Effector memory CD4-positive, alpha-beta T cell (primary cell): ENCODE data around the gene HCN3.
"Not testable (repeated sequence)": the region's sequence is repeated elsewhere in the genome, so short reads cannot be mapped to it uniquely, and the experiment has no call there.

Experiments used
- DNase-seq, 3 donors: peaks; one replicate each; pipeline ENCODE4 v3.0.0-alpha.2; 2020
- H3K27ac ChIP-seq: 2 replicates; pipeline ENCODE4 v1.7.0; 2013; ENCODE audit warnings: mild to moderate bottlenecking, low read length, moderate library complexity; ENCODE audit not compliant: insufficient read depth, poor library complexity, severe bottlenecking
- H3K27me3 ChIP-seq: replicated peaks from 2 replicates; pipeline ENCODE4 v1.7.0; 2013; ENCODE audit warnings: mild to moderate bottlenecking, low read length; ENCODE audit not compliant: insufficient read depth, control insufficient read depth, poor library complexity, severe bottlenecking
- H3K36me3 ChIP-seq: 2 replicates; pipeline ENCODE4 v1.7.0; 2013; ENCODE audit warnings: mild to moderate bottlenecking, low read length, moderate library complexity; ENCODE audit not compliant: control insufficient read depth, insufficient read depth
- H3K4me1 ChIP-seq: 2 replicates; pipeline ENCODE4 v1.7.0; 2013; ENCODE audit warnings: low read length, mild to moderate bottlenecking; ENCODE audit not compliant: control insufficient read depth, insufficient read depth, poor library complexity, severe bottlenecking
- H3K4me3 ChIP-seq: 2 replicates; pipeline ENCODE4 v1.7.0; 2013; ENCODE audit warnings: low read length, low read depth, mild to moderate bottlenecking; ENCODE audit not compliant: insufficient read depth, poor library complexity, severe bottlenecking
- H3K9me3 ChIP-seq: 2 replicates; pipeline ENCODE4 v1.7.0; 2013; ENCODE audit warnings: mild to moderate bottlenecking, low read length, moderate library complexity; ENCODE audit not compliant: control insufficient read depth

Gene HCN3

DNA sequence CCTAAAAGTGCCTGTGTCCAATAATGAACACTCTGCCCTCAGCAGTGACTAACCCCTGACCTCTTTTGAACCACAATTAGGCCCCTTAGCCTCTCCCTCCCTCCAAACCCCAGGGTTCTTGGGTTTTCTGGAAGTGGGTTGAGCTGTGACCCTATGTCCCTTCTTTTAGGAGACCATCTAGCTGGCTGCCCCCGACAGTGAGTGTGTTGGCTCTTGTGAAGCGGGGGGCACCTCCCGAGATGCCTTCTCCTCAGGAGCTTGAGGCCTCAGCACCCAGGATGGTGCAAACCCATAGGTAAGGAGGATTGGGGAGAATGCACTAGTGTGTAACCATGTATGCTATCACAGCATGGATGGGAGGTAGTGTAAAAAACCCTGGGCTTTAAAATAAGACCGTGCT lies 50.7 kb downstream of the HCN3 start:
- peaks cover 5% of the 10 kb centered on the region for H3K4me1 ChIP-seq
- no peak overlapping the region for H3K4me3 ChIP-seq
- H3K27me3 ChIP-seq, result no peaks in the 10 kb centered on the region
- DNase-seq, result no peak
- H3K27ac ChIP-seq, result no peak overlapping the region
- H3K9me3 ChIP-seq, result no peaks in the 10 kb centered on the region
- H3K36me3 ChIP-seq, result peaks cover 14% of the 10 kb centered on the region

DNA sequence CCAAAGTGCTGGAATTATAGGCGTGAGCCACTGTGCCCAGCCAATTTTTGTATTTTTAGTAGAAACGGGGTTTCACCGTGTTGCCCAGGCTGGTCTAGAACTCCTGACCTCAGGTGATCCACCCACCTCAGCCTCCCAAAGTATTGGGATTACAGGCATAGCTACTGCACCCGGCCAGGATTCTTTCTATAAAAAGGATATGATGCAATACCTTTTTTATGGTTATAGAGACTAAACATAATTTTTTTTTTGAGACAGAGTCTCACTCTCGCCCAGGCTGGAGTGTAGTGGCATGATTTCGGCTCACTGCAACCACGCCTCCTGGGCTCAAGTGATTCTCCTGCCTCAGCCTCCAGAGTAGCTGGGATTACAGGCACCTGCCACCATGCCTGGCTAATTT lies 51.6 kb downstream of the HCN3 start:
- DNase-seq, H3K4me1 ChIP-seq, H3K9me3 ChIP-seq, H3K4me3 ChIP-seq, H3K27ac ChIP-seq, H3K27me3 ChIP-seq: not testable (repeated sequence)
- H3K36me3 ChIP-seq, result peaks cover 14% of the 10 kb centered on the region

DNA sequence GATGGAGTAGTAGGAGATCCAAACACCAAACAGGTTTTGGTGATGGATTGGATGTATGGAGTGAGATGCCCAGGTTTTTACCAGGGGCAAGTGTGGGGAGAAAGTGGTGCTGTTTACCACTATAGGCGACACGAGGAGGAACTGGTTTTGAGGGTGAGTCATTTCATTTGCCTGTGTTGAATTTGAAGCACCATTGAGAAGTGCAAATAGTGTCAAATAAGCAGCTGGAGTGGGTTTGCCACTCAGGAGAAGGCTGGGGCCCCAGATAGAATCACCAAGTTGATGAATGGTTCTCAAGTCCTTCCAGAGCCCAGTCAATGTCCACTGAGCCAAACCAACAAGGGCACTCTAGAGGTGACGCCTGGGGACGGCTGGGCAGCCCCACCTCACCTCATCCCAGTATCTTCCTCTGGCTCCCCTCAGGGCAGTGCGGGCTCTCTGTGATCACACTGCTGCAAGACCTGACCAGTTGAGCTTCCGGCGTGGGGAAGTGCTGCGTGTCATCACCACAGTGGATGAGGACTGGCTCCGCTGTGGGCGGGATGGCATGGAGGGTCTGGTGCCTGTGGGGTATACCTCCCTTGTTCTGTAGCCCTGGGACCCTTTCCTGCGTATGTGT lies 52.8 kb downstream of the HCN3 start:
- Histone ChIP-seq H3K27ac (no peak overlapping the region), H3K4me1 (peaks cover 3% of the 10 kb centered on the region), H3K27me3 (no peaks in the 10 kb centered on the region), H3K36me3 (peaks cover 20% of the 10 kb centered on the region), H3K4me3 (no peak overlapping the region), H3K9me3 (no peaks in the 10 kb centered on the region)
- no peak for DNase-seq

DNA sequence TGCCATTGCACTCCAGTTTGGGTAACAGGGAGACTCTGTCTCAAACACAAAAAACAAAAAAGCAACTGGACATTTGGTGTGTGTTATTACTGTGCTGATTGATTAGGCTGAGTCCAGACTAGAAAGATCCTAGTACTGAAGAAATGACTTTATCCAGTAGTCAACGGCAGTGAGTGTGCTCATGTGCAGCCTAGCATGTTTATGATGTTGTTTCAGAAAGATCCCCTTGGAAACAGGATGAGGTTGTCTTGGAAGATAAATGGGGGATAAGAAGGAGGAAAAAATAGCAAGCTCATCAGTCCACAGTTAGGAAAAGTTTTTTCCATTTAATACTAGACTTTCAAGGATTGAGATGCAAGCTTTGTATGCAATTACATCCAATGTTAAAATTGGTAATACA lies 57.7 kb downstream of the HCN3 start:
- peaks cover 50% of the 10 kb centered on the region for H3K36me3 ChIP-seq
- no peak overlapping the region for H3K27ac ChIP-seq
- DNase-seq, result no peak

More for the DNA sequence above, 57.7 kb downstream of the HCN3 start:
- Histone ChIP-seq H3K4me3 (no peak overlapping the region), H3K27me3 (no peaks in the 10 kb centered on the region), H3K4me1 (no peaks in the 10 kb centered on the region), H3K9me3 (no peaks in the 10 kb centered on the region)
